Activated naive CD8-positive, alpha-beta T cell treated with anti-CD3 and anti-CD28 coated beads, Interleukin-2, amount 50 U/mL, for 24 hours (primary cell): Measurements from ENCODE around the gene POMT2.

ENCODE experiments used
- ATAC-seq: fragments of 150-1000 bp; cut with Tn5 transposase; one replicate; pipeline ENCODE4 v1.10.0; 2021
- DNase-seq: peaks from one replicate; pipeline ENCODE4 v3.0.0; 2021
- H3K27ac Mint-ChIP-seq: one replicate; pipeline ENCODE4 v1.8.0; 2021; ENCODE audit warnings: mild to moderate bottlenecking, mixed read lengths
- H3K27me3 Mint-ChIP-seq: one replicate; pipeline ENCODE4 v1.8.0; 2021; ENCODE audit warnings: mixed read lengths
- H3K36me3 Mint-ChIP-seq: one replicate; pipeline ENCODE4 v1.8.0; 2021; ENCODE audit warnings: low read depth, mixed read lengths
- H3K4me1 Mint-ChIP-seq: one replicate; pipeline ENCODE4 v1.8.0; 2021; ENCODE audit warnings: mixed read lengths
- H3K4me3 Mint-ChIP-seq: one replicate; pipeline ENCODE4 v1.8.0; 2021; ENCODE audit warnings: mild to moderate bottlenecking, moderate library complexity, mixed read lengths
- H3K9me3 Mint-ChIP-seq: one replicate; pipeline ENCODE4 v1.8.0; 2021; ENCODE audit warnings: mixed read lengths

POMT2 gene

GRCh38 chr14:77320238-77320935 is at the start of gene POMT2:
POMT2 (minus strand) TSS chr14:77320883; CDS start chr14:77320681, 202 bp downstream.
- Mint-ChIP-seq H3K27ac (peak within 1 kb of the TSS; percentile 99), H3K27me3 (no peaks in the 10 kb centered on the region), H3K9me3 (no peaks in the 10 kb centered on the region), H3K36me3 (no peaks in the 10 kb centered on the region), H3K4me1 (peaks cover 23% of the 10 kb centered on the region), H3K4me3 (peak within 1 kb of the TSS; percentile 97)
- DNase-seq: peak; percentile 92
- ATAC-seq: peak; percentile 67

GRCh38 chr14:77369285-77369684 is 48.6 kb upstream of the POMT2 start:
- Mint-ChIP-seq H3K9me3 (no peaks in the 10 kb centered on the region), H3K36me3 (peaks cover 17% of the 10 kb centered on the region), H3K4me1 (peaks cover 42% of the 10 kb centered on the region), H3K4me3 (no peak overlapping the region), H3K27ac (peak overlapping the region; percentile 10), H3K27me3 (no peaks in the 10 kb centered on the region)
- DNase-seq (no peak), ATAC-seq (no peak)

- Mint-ChIP-seq H3K36me3 (peaks cover 5% of the 10 kb centered on the region), H3K27ac (no peak overlapping the region), H3K9me3 (no peaks in the 10 kb centered on the region), H3K4me1 (peaks cover 21% of the 10 kb centered on the region), H3K27me3 (no peaks in the 10 kb centered on the region), H3K4me3 (no peak overlapping the region)
- no peak for ATAC-seq
- no peak for DNase-seq
Observed at GRCh38 chr14:77364146-77364545, 43.5 kb upstream of the POMT2 start.

DNA sequence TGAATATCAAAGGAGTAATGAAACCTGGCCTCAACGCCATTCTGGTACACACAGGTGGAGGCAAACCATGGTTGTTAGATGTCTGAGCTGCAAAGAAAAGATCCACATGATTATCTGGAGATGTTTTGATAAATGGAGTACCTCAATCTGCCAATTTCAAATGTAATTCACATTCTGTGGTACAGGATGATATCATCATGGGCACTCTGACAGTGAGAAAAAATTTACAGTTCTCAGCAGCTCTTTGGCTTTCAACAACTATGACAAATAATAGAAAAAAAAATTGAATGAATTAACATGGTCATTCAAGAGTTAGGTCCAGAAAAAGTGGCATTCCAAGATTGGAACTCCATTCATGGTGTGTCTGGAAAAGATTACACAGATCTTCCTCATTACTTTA is 38.9 kb upstream of the POMT2 start:
- Mint-ChIP-seq H3K27me3 (no peaks in the 10 kb centered on the region), H3K36me3 (peaks cover 4% of the 10 kb centered on the region), H3K27ac (no peak overlapping the region), H3K4me3 (no peak overlapping the region), H3K4me1 (peaks cover 15% of the 10 kb centered on the region), H3K9me3 (no peaks in the 10 kb centered on the region)
- DNase-seq: no peak
- no peak for ATAC-seq

GRCh38 chr14:77356899-77357298 is 36.2 kb upstream of the POMT2 start:
- Mint-ChIP-seq H3K4me3 (no peak overlapping the region), H3K9me3 (no peaks in the 10 kb centered on the region), H3K27ac (no peak overlapping the region), H3K27me3 (no peaks in the 10 kb centered on the region), H3K36me3 (peaks cover 2% of the 10 kb centered on the region), H3K4me1 (peaks cover 7% of the 10 kb centered on the region)
- no peak for DNase-seq
- ATAC-seq: no peak

- Mint-ChIP-seq H3K4me3 (no peak overlapping the region), H3K9me3 (no peaks in the 10 kb centered on the region), H3K4me1 (peaks cover 3% of the 10 kb centered on the region), H3K36me3 (peaks cover 2% of the 10 kb centered on the region), H3K27me3 (no peaks in the 10 kb centered on the region), H3K27ac (no peak overlapping the region)
- no peak for DNase-seq
- ATAC-seq: no peak
Observed at GRCh38 chr14:77355811-77356210, 35.1 kb upstream of the POMT2 start.

GRCh38 chr14:77353469-77354141 is 32.9 kb upstream of the POMT2 start:
- no peaks in the 10 kb centered on the region for H3K4me1 Mint-ChIP-seq
- no peaks in the 10 kb centered on the region for H3K27me3 Mint-ChIP-seq
- no peak overlapping the region for H3K4me3 Mint-ChIP-seq
- H3K9me3 Mint-ChIP-seq: no peaks in the 10 kb centered on the region
- H3K27ac Mint-ChIP-seq: no peak overlapping the region
- ATAC-seq (no peak), DNase-seq (no peak)
- peaks cover 16% of the 10 kb centered on the region for H3K36me3 Mint-ChIP-seq

- Mint-ChIP-seq H3K36me3 (peaks cover 19% of the 10 kb centered on the region), H3K27me3 (no peaks in the 10 kb centered on the region), H3K4me1 (no peaks in the 10 kb centered on the region), H3K4me3 (no peak overlapping the region), H3K27ac (no peak overlapping the region), H3K9me3 (no peaks in the 10 kb centered on the region)
- no peak for DNase-seq
- no peak for ATAC-seq
Observed at GRCh38 chr14:77347751-77348150, 27.1 kb upstream of the POMT2 start.

DNA sequence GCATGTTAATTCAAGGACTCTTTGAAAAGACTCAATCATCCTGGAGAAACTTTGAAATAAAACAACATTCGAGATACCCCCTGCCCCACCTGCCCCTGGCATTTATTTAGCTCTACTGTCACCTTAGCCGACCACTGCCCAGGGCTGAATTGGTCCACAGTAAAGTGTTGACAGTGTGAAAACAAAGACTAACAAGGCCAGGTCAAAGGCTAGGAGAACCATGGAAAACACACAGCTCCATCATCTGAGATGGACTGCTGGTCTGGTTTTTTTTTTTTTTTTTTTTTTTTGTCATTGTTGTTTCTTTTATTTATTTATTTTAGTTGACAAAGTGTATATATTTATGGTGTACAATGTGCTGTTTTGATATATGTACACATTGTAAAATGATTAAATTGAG is 25.8 kb upstream of the POMT2 start:
- DNase-seq (no peak), ATAC-seq (no peak)
- Mint-ChIP-seq H3K36me3 (peaks cover 19% of the 10 kb centered on the region), H3K27me3 (no peaks in the 10 kb centered on the region), H3K4me3 (no peak overlapping the region), H3K27ac (no peak overlapping the region), H3K9me3 (no peaks in the 10 kb centered on the region), H3K4me1 (no peaks in the 10 kb centered on the region)

GRCh38 chr14:77344377-77344996 is 23.8 kb upstream of the POMT2 start:
- ATAC-seq (no peak), DNase-seq (no peak)

GRCh38 chr14:77343662-77344061 is 23.0 kb upstream of the POMT2 start:
- Mint-ChIP-seq H3K36me3 (peaks cover 19% of the 10 kb centered on the region), H3K4me1 (no peaks in the 10 kb centered on the region), H3K4me3 (no peak overlapping the region), H3K27ac (no peak overlapping the region), H3K9me3 (no peaks in the 10 kb centered on the region), H3K27me3 (no peaks in the 10 kb centered on the region)
- ATAC-seq: no peak
- no peak for DNase-seq

More at GRCh38 chr14:77344377-77344996, 23.8 kb upstream of the POMT2 start:
- Mint-ChIP-seq H3K4me3 (no peak overlapping the region), H3K4me1 (no peaks in the 10 kb centered on the region), H3K27ac (no peak overlapping the region), H3K27me3 (no peaks in the 10 kb centered on the region), H3K36me3 (peaks cover 18% of the 10 kb centered on the region), H3K9me3 (no peaks in the 10 kb centered on the region)

GRCh38 chr14:77342726-77343397 is 22.2 kb upstream of the POMT2 start:
- no peak for ATAC-seq
- no peaks in the 10 kb centered on the region for H3K27me3 Mint-ChIP-seq
- H3K4me3 Mint-ChIP-seq: no peak overlapping the region
- H3K4me1 Mint-ChIP-seq: no peaks in the 10 kb centered on the region
- H3K9me3 Mint-ChIP-seq: no peaks in the 10 kb centered on the region
- DNase-seq: no peak
- no peak overlapping the region for H3K27ac Mint-ChIP-seq
- peaks cover 19% of the 10 kb centered on the region for H3K36me3 Mint-ChIP-seq

DNA sequence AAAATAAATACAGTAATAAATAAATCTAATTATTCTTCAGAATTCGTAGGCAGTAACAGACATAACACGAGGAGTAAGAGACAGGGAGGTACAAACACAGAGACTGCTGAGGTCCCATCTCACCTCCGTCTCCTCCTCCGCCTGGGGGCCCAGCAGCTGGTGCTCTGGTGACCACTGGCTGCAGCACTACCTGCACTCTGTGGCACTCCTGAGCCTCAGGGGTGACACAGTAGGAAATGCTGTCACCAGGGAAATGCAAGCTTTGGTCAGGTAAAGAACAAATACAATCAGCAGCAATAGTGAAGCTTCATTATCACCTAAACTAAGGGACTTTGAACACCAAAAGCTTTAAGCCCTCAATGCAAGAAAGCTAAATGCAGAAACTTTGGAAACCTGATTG is 19.7 kb upstream of the POMT2 start:
- H3K9me3 Mint-ChIP-seq: no peaks in the 10 kb centered on the region
- H3K36me3 Mint-ChIP-seq: peaks cover 17% of the 10 kb centered on the region
- H3K27ac Mint-ChIP-seq: no peak overlapping the region

GRCh38 chr14:77339407-77339806 is 18.7 kb upstream of the POMT2 start:
- Mint-ChIP-seq H3K4me1 (no peaks in the 10 kb centered on the region), H3K27me3 (no peaks in the 10 kb centered on the region), H3K27ac (no peak overlapping the region), H3K36me3 (peaks cover 17% of the 10 kb centered on the region), H3K9me3 (no peaks in the 10 kb centered on the region), H3K4me3 (no peak overlapping the region)
- DNase-seq (no peak), ATAC-seq (no peak)

More for the DNA sequence above, 19.7 kb upstream of the POMT2 start:
- Mint-ChIP-seq H3K4me3 (no peak overlapping the region), H3K4me1 (no peaks in the 10 kb centered on the region), H3K27me3 (no peaks in the 10 kb centered on the region)
- no peak for ATAC-seq
- DNase-seq: no peak

- Mint-ChIP-seq H3K27ac (no peak overlapping the region), H3K4me1 (no peaks in the 10 kb centered on the region), H3K4me3 (no peak overlapping the region), H3K27me3 (no peaks in the 10 kb centered on the region), H3K9me3 (no peaks in the 10 kb centered on the region), H3K36me3 (peaks cover 17% of the 10 kb centered on the region)
- DNase-seq: no peak
- ATAC-seq: no peak
Observed at GRCh38 chr14:77338302-77338701, 17.6 kb upstream of the POMT2 start.
